Right cardiac atrium (tissue), 5 donors: ENCODE results near the gene EMID1. TPM values are rescaled to one million over a fixed set of nuclear protein-coding genes. Genes with fewer than 3 reads are reported as not detected.

Experiments
- ATAC-seq, 2 donors: fragments of 200-7000 bp; cut with Tn5 transposase; one replicate each; pipeline versions ENCODE4 v1.8.0 to v1.9.1; 2020; ENCODE audit warnings: moderate library complexity in 2 of 2, mild to moderate bottlenecking in 1 of 2
- DNase-seq, 3 donors: peaks; one replicate each; pipeline ENCODE4 v3.0.0-alpha.2; 2020
- H3K27ac ChIP-seq: one replicate; pipeline ENCODE4 v1.5.1; 2013; ENCODE audit warnings: mild to moderate bottlenecking, low read length, control low read depth, moderate library complexity
- H3K27me3 ChIP-seq: one replicate; pipeline ENCODE4 v1.6.1; 2013; ENCODE audit not compliant: control insufficient read depth, insufficient read depth
- H3K4me1 ChIP-seq: one replicate; pipeline ENCODE4 v1.6.1; 2013; ENCODE audit warnings: low read length; ENCODE audit not compliant: control insufficient read depth, insufficient read depth
- H3K4me3 ChIP-seq: one replicate; pipeline ENCODE4 v1.5.1; 2013; ENCODE audit warnings: low read length, control low read depth
- H3K9me3 ChIP-seq: one replicate; pipeline ENCODE4 v1.6.1; 2013; ENCODE audit warnings: low read length; ENCODE audit not compliant: control insufficient read depth
- WGBS: extraction: QIAGEN DNeasy Blood & Tissue Kit; methylation state at CpG from one replicate; pipeline ENCODE4 v1.1.7; 2013; 5-methylcytosine and 5-hydroxymethylcytosine counted together
- intact Hi-C, 4 donors: fragments of 100-400 bp; cut with DNase I; formaldehyde crosslinking; loops; one replicate each; pipeline versions ENCODE4 v1.11.0 to v1.14.0; 2022 to 2023
- long read RNA-seq, 4 donors: library from polyadenylated mRNA; unstranded; transcript quantifications; one replicate each; pipeline ENCODE4 v2.0.0, GENCODE V29; 2020 to 2021
- polyA plus RNA-seq: library from polyadenylated mRNA; stranded (reverse); fragments of 200-250 nt; gene quantifications from one replicate; pipeline ENCODE4 v1.2.3, GENCODE V29; 2013
- total RNA-seq, 4 donors: library from RNA; stranded (reverse); fragmentation: NEBNext Ultra II Directional; extraction: Animal tissue kit (Norgen Biotek cat#: 25700); gene quantifications; one replicate each; pipeline ENCODE4 v1.2.1, GENCODE V29; 2021
- donor health status: healthy with polysubstance abuse.
- donor health status: DM: no; HTN: yes; CAD: no.
- donor health status: DM: no; HTN: no; CAD: no.
- donor health status: DM: no; HTN: yes; CAD: no; lungs with severe emphysema.
- donor health status: DM: yes; HTN: yes; CAD: no.

EMID1 gene
- total RNA-seq (1 to 10 TPM in 2 of 4 donors, under 1 TPM in 2; 0.74 to 1.6 (median 0.99) TPM), polyA plus RNA-seq (0.95 TPM)
- long read RNA-seq, donor 1, partial matches to known transcripts: 0 of 2 reads
- long read RNA-seq, donor 1, other reads (novel, unspliced or antisense): 2 of 2 reads
- long read RNA-seq, donor 2, partial matches to known transcripts: 0 of 5 reads
- long read RNA-seq, donor 2, other reads (novel, unspliced or antisense): 2 of 5 reads
- long read RNA-seq, donor 3, partial matches to known transcripts: 0 of 1 reads
- long read RNA-seq, donor 3, other reads (novel, unspliced or antisense): 1 of 1 reads
- long read RNA-seq, donor 4, partial matches to known transcripts: 1 of 2 reads
- long read RNA-seq, donor 4, other reads (novel, unspliced or antisense): 1 of 2 reads

DNA sequence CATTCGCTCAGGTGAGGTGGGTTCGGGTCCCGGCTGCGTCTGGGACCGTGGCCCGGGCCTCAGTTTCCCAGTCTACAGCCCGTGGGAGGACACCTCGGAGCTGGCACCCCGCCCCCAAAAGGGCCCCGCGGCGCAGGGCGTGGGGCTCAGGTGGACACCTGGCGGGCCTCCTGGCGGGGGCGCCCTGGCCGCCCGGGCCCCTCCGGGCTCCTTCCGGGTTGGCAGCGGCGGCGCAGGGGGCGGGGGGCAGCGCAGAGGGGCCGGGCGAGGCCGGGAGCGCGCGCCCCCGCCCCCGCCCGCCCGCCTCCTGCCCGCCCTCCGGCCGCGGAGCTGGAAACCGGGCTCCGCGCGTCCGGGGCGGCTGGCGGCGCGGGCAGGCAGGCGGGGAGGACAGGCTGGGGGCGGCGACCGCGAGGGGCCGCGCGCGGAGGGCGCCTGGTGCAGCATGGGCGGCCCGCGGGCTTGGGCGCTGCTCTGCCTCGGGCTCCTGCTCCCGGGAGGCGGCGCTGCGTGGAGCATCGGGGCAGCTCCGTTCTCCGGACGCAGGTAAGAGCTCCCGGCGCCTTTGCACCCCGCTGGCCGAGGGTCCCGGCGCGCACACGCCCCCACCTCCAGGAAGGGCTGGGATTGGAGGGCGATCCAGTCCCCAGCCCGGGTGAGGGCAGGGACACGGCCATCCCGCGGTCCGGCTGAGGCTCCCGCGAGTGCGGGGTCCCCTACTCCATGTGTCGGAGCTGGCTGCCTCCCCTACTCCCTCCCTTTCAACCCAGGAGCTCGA, at the start of gene EMID1:
TSS of gene EMID1 (plus strand) at position 303 of the 778 bp plus-strand sequence. CDS start at position 446, 143 bp downstream.
- Histone ChIP-seq H3K27ac (no peak within 1 kb of the TSS), H3K27me3 (no peaks in the 10 kb centered on the region), H3K9me3 (no peaks in the 10 kb centered on the region), H3K4me3 (peak within 1 kb of the TSS; percentile 73), H3K4me1 (peaks cover 4% of the 10 kb centered on the region)
- ATAC-seq (peak; percentile 31 to 42), DNase-seq (peak; percentile 40 to 77 (median 72))
- 3% methylated on average over 90 of the region's 90 CpGs for WGBS
- intact Hi-C loops: no loop called here

GRCh38 chr22:29155966-29156365, 49.7 kb upstream of the EMID1 start:
- no peaks in the 10 kb centered on the region for H3K9me3 ChIP-seq
- no peak overlapping the region for H3K27ac ChIP-seq
- WGBS: 94% methylated on average over 1 of the region's 1 CpG
- H3K4me3 ChIP-seq: no peak overlapping the region
- intact Hi-C loops: loop anchor here in 3 of 4 donors (10.0 kb wide), 3 partner anchors 81 to 111 kb away; partner anchors contain the start of gene KREMEN1 (in 1 of the 3)
- DNase-seq: no peak
- peaks cover 5% of the 10 kb centered on the region for H3K4me1 ChIP-seq
- H3K27me3 ChIP-seq: no peaks in the 10 kb centered on the region
- ATAC-seq: no peak

GRCh38 chr22:29156507-29156906, 49.2 kb upstream of the EMID1 start:
- no peak overlapping the region for H3K4me3 ChIP-seq
- ATAC-seq: no peak
- DNase-seq: no peak
- H3K4me1 ChIP-seq: peaks cover 5% of the 10 kb centered on the region
- H3K27ac ChIP-seq: no peak overlapping the region
- no peaks in the 10 kb centered on the region for H3K9me3 ChIP-seq
- 75% methylated on average over 9 of the region's 9 CpGs for WGBS
- no peaks in the 10 kb centered on the region for H3K27me3 ChIP-seq
- intact Hi-C loops: loop anchor here in 3 of 4 donors (10.0 kb wide), 3 partner anchors 82 to 112 kb away; partner anchors contain the start of gene KREMEN1 (in 1 of the 3)

GRCh38 chr22:29157759-29158535, 47.7 kb upstream of the EMID1 start:
- no peak overlapping the region for H3K27ac ChIP-seq
- no peaks in the 10 kb centered on the region for H3K4me1 ChIP-seq
- WGBS: 94% methylated on average over 11 of the region's 11 CpGs
- no peaks in the 10 kb centered on the region for H3K27me3 ChIP-seq
- ATAC-seq (no peak), DNase-seq (no peak)
- no peak overlapping the region for H3K4me3 ChIP-seq
- H3K9me3 ChIP-seq: no peaks in the 10 kb centered on the region
- intact Hi-C loops: loop anchor here in 3 of 4 donors (10.0 kb wide), 3 partner anchors 83 to 113 kb away; partner anchors contain the start of gene KREMEN1 (in 1 of the 3)

DNA sequence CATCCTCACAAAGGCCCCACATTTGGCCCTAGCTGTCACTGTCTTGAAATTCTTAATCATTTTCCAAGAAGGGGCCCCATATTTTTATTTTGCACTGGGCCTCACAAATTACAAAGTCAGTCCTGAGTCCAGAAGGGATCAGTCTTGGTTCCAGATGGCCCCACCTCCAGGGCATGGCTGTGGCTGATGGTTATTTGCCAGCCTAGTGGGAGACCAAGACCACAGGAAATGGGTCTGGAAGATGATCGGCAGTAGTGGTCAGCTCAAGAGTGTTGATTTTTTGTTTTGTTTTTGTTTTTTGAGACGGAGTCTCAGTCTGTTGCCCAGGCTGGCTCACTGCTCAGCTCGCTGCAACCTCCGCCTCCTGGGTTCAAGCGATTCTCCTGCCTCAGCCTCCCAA, 47.1 kb upstream of the EMID1 start:
- Histone ChIP-seq H3K4me3 (no peak overlapping the region), H3K4me1 (no peaks in the 10 kb centered on the region), H3K27ac (no peak overlapping the region), H3K27me3 (no peaks in the 10 kb centered on the region), H3K9me3 (no peaks in the 10 kb centered on the region)
- 88% methylated on average over 5 of the region's 5 CpGs for WGBS
- no peak for ATAC-seq
- intact Hi-C loops: loop anchor here in 3 of 4 donors (10.0 kb wide), 3 partner anchors 84 to 114 kb away; partner anchors contain the start of gene KREMEN1 (in 1 of the 3)
- DNase-seq: no peak

GRCh38 chr22:29163808-29164207, 41.9 kb upstream of the EMID1 start:
- Histone ChIP-seq H3K27ac (no peak overlapping the region), H3K4me1 (no peaks in the 10 kb centered on the region), H3K9me3 (no peaks in the 10 kb centered on the region), H3K27me3 (no peaks in the 10 kb centered on the region), H3K4me3 (no peak overlapping the region)
- intact Hi-C loops: no loop called here
- 94% methylated on average over 13 of the region's 13 CpGs for WGBS
- DNase-seq: no peak
- no peak for ATAC-seq

- no peak for DNase-seq
- no peaks in the 10 kb centered on the region for H3K27me3 ChIP-seq
- H3K27ac ChIP-seq: no peak overlapping the region
- no peak for ATAC-seq
- intact Hi-C loops: no loop called here
- H3K4me1 ChIP-seq: no peaks in the 10 kb centered on the region
- WGBS: 76% methylated on average over 11 of the region's 11 CpGs
- no peak overlapping the region for H3K4me3 ChIP-seq
- no peaks in the 10 kb centered on the region for H3K9me3 ChIP-seq
Observed at GRCh38 chr22:29165321-29166060, 40.2 kb upstream of the EMID1 start.

DNA sequence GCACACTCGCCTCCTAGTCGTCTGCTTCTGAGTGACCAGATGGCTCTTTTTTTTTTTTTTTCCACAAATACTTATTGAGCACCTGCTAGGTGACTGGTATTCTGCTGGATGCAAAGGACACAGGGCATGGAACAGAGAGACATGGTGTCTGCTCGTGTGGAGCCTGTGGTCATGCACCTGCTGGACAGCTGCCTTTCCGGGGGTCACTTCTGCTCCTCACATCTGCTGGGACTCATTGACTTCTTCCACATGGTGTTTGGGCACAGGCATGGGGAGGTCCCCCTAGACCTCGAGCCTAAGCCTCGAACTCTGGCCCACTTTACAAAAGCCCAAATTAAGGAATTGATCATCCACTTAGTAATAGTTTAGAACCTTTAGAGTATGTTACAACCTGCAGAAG, 39.5 kb upstream of the EMID1 start:
- H3K4me3 ChIP-seq: no peak overlapping the region
- H3K4me1 ChIP-seq: no peaks in the 10 kb centered on the region
- H3K27ac ChIP-seq: no peak overlapping the region
- no peaks in the 10 kb centered on the region for H3K9me3 ChIP-seq
- DNase-seq: no peak
- no peaks in the 10 kb centered on the region for H3K27me3 ChIP-seq
- ATAC-seq: no peak
- intact Hi-C loops: no loop called here
- 79% methylated on average over 6 of the region's 6 CpGs for WGBS

- intact Hi-C loops: no loop called here
- Histone ChIP-seq H3K27ac (no peak overlapping the region), H3K4me3 (no peak overlapping the region), H3K4me1 (no peaks in the 10 kb centered on the region), H3K27me3 (no peaks in the 10 kb centered on the region), H3K9me3 (no peaks in the 10 kb centered on the region)
- DNase-seq (no peak), ATAC-seq (no peak)
- 75% methylated on average over 22 of the region's 22 CpGs for WGBS
Observed at GRCh38 chr22:29167032-29167911, 38.4 kb upstream of the EMID1 start.
